ENCODE results near the gene TGFBRAP1.

TGFBRAP1 gene

DNA sequence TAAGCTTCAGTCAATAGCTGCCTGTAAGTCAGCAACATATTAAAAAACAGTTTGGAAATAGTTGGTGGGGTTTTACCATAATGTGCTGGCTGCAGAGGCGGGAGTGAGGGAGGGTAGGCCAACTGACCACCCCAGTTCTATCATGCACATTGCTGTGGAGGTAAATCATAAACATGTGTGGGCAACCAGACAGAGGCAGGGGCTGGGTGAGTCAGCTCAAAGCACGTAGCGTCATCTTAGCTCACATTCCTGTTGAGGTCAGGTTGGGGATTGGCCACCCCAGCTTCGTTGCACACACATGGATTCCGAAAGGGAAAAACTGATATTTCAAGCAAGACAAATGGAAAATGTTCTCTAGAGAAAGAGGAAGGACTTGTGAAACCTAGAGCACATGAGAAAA lies 68.5 kb downstream of the TGFBRAP1 start:
- no peak overlapping the region for H3K4me3 ChIP-seq (ENCODE audit: low read length)
- peak; percentile 88 for DNase-seq (ENCODE audit: low read depth)
- TF ChIP-seq, protein P1, sequence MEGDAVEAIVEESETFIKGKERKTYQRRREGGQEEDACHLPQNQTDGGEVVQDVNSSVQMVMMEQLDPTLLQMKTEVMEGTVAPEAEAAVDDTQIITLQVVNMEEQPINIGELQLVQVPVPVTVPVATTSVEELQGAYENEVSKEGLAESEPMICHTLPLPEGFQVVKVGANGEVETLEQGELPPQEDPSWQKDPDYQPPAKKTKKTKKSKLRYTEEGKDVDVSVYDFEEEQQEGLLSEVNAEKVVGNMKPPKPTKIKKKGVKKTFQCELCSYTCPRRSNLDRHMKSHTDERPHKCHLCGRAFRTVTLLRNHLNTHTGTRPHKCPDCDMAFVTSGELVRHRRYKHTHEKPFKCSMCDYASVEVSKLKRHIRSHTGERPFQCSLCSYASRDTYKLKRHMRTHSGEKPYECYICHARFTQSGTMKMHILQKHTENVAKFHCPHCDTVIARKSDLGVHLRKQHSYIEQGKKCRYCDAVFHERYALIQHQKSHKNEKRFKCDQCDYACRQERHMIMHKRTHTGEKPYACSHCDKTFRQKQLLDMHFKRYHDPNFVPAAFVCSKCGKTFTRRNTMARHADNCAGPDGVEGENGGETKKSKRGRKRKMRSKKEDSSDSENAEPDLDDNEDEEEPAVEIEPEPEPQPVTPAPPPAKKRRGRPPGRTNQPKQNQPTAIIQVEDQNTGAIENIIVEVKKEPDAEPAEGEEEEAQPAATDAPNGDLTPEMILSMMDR (IDR thresholded peaks at IDR 0.05; ENCODE audit: insufficient read depth, low read depth, low read length, missing control alignments): no peak

DNA sequence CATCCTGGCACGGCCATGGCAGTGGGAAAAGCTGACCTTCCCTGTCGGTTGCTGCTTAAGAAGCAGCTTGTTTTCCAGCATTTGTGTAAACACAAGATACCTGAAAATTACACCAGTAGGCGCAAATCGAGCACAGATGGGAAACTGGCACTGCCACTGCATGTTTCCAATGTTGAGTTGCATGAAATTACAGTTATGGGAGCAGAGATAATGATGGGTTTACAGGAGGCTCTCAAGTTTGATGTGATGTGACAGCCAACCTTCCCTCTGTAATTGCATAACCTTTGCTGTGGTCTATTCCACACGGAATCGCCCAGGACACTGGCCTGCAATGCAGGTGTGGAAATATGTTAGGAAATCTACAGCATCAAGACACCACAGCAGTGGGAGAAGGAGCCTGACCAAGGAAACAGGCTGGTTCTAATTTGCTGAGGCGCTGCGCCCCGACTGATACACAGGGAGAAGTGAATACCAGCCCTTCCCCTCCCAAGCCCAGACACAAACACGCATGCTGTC lies 70.6 kb downstream of the TGFBRAP1 start:
- no peak overlapping the region for H3K4me3 ChIP-seq (ENCODE audit: low read length)
- no peak for DNase-seq (ENCODE audit: low read depth)
- TF ChIP-seq, protein P1 (IDR thresholded peaks at IDR 0.05; ENCODE audit: insufficient read depth, low read depth, low read length, missing control alignments): no peak

DNA sequence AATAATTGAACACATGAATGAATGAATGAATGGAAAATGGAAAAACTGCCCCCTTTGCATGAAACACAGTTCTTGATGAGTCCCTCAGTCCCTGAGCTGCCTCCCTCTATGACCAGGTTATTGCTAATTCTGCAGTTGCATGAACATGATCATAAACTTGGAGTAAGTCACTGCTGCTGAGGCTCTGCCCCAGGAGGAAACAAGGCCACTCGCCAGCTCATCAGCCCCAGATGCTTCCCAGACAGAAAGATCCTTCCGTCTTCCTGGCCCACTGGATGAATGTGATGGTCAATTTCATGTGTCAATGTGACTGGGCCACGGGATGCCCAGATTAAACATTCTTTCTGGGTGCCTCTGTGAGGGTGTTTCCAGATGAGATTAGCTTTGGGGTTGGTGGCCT lies 71.6 kb downstream of the TGFBRAP1 start:
- TF ChIP-seq, protein P1 (IDR thresholded peaks at IDR 0.05; ENCODE audit: insufficient read depth, low read depth, low read length, missing control alignments): no peak
- DNase-seq (ENCODE audit: low read depth): peak; percentile 20
- H3K4me3 ChIP-seq (ENCODE audit: low read length): no peak overlapping the region

DNA sequence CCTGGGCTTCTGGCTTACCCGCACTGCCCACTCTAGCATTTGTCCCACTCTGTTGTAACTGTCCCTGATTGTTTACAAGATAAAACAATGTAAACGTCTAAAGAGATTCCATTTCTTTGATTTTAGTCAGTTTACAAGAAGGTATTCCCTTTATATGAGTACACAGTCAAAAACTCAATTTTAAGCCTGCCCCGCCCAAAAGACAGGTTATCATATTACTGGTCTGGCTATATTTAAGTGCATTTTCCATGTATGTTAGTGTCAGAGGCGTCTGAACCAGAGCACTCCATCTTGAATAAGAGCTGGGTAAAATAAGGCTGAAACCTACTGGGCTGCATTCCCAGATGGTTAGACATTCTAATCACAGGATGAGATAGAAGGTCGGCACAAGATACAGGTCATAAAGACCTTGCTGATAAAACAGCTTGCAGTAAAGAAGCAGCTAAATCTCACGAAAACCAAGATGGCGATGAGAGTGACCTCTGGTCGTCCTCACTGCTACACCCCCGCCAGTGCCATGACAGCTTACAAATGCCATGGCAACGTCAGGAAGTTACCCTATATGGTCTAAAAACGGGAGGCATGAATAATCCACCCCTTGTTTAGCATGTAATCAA lies 73.0 kb downstream of the TGFBRAP1 start:
- peak; percentile 39 for DNase-seq (ENCODE audit: low read depth)
- H3K4me3 ChIP-seq (ENCODE audit: low read length): no peak overlapping the region
- TF ChIP-seq, protein P1 (IDR thresholded peaks at IDR 0.05; ENCODE audit: insufficient read depth, low read depth, low read length, missing control alignments): no peak

DNA sequence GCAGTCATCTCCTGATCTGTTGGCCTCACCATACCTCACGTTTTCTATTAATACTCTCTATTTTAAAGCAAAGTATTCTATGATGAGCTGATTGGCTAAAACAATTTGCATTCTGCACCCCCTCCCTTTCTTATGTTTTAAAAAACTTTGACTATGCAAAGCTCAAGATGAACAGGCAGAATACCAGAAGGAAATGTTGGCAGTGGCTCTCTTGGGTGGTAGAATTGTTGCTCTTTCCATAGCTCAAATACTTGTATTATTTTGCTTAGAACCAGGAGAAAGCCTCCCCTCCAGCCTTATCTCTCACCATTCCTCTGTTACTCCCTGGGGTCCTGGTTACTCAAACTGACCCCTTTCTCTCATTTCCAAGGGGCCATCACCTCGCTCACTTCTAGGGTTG lies 73.6 kb downstream of the TGFBRAP1 start:
- TF ChIP-seq, protein P1 (IDR thresholded peaks at IDR 0.05; ENCODE audit: insufficient read depth, low read depth, low read length, missing control alignments): no peak
- no peak for DNase-seq (ENCODE audit: low read depth)
- H3K4me3 ChIP-seq (ENCODE audit: low read length): no peak overlapping the region

DNA sequence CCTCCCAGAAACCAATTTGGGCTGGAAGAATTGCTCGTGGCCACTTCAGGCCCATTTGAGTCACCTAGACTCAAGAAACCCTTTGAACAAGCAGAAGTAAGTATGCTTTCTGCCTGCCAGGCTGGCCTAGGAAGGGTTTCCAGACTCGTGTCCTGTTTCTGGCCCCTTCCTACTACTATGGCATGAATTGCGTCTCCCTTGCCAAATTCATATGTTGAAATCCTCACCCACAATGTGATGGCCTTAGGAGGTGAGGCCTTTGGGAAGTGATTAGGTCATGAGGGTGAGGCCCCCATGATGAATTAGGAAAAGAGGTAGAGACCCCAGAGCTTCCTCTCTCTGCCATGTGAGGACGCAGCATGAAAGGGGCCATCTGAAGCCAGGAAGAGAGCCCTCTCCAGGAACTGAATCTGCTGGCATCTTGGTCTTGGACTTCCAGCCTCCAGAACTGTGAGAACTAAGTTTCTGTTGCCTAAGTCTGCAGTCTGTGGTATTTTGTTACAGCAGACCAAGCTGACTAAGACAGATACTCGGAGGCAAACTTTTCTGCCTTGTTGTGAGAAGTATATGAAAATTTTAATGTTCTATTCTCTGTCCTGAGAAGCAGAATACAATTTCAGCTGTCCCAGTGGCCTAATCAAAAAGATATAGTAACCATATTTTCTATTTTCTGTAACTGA lies 74.9 kb downstream of the TGFBRAP1 start:
- H3K4me3 ChIP-seq (ENCODE audit: low read length): no peak overlapping the region
- TF ChIP-seq, protein P1 (IDR thresholded peaks at IDR 0.05; ENCODE audit: insufficient read depth, low read depth, low read length, missing control alignments): no peak
- DNase-seq (ENCODE audit: low read depth): no peak

All from epithelial cell of esophagus (primary cell).